HG03039 (cell line): Measurements from ENCODE around the gene MYT1.

Experiments used
- ATAC-seq: cut with Tn5 transposase; IDR thresholded peaks from one replicate; pipeline ENCODE4 v1.9.1; 2021; ENCODE audit warnings: mild to moderate bottlenecking, moderate library complexity; ENCODE audit not compliant: unreplicated experiment

Gene MYT1

GRCh38 chr20:64242797-64243475 lies 78.7 kb downstream of the MYT1 start:
- ATAC-seq: no peak

- no peak for ATAC-seq
Measured at GRCh38 chr20:64244281-64244805, 80.1 kb downstream of the MYT1 start.

DNA sequence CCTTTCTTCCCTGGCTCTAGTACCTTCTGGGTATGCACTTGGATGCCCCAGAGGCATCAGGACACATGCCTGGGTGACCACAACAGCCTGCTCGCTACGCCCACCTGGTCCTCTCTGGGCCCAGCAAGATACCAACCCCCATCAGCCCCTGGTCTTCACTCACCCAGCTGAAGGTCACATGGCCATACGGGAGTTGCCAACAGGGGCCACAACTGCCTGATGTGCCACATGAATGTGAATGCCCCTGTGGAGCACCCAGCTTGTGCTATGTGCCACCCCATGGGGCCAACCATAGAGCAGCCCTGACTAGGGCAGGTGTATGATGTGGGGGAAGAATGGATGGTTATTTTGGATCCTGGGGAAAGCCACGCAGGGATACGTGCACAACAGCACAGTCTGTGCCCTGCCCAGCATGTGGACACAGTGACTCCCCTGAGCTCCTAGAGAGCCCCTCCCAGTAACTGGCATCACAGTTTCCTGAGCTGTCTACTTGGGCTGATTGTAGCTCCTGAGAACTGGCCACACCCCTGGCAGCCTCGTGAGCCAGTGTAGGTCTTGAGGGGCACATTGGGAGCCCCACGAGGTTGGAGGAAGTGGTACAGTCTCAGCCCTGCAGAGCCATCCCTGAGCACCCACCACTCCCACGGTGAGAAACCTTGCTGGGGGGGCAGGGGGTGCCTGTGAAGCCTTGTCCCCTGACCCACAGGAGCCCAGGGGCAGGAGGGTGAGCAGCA lies 80.8 kb downstream of the MYT1 start:
- ATAC-seq: no peak

- no peak for ATAC-seq
Measured at GRCh38 chr20:64245746-64246595, 81.7 kb downstream of the MYT1 start.

DNA sequence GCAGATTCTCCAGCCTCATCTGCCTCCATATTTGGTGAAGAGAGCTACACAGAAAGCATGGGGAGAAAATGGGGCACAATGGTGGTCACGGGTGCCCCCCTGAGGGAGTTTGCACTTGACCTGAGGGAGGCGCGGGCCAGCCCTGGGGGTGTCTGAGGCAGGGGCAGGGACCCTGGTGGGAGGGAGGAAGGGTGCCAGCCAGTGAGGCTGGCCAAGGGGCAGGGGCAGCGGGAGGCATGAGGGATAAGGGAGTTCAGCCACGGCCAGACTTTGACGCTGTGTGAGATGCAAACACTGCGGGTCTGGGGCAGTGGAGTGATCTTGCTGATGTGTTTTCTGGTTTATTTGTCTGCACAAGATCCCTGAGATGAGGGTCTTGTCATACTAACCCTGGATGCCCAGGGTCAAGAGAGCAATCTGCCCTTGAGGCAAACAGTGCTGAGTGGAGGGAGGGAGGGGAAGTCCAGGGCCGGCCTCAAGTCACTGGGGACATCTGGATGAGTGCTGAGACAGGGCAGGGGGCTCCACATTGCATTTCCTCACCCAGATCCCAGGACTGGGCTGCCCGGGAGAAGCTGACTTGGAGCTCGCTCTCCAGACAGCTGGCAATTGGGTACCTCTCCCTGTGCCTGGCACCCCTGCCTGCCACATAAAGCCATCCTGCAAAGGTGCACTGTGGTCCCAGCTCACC lies 82.5 kb downstream of the MYT1 start:
- ATAC-seq: no peak

GRCh38 chr20:64247307-64247618 lies 83.0 kb downstream of the MYT1 start:
- ATAC-seq: no peak

- no peak for ATAC-seq
Measured at GRCh38 chr20:64247970-64248841, 84.0 kb downstream of the MYT1 start.

- ATAC-seq: no peak
Measured at GRCh38 chr20:64250027-64250426, 85.8 kb downstream of the MYT1 start.

DNA sequence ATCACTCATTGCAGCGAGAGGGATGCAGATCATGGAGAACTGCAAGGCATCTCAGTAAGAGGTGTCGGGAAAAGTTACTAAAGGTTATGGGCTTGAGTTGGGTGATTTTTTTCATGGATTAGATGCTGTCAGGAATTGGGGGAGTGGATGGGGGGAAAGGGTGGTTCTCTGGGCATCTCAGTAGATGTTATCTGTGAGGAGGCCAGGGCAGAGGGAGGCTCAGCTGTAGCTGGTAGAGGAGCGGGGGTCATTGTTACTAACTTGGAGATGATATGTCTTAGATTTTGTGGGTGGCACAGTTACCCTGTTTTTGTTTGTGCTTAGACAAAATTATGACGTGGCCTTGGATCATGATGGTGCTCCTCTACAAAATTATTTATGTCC lies 88.7 kb downstream of the MYT1 start:
- ATAC-seq: no peak

GRCh38 chr20:64253443-64253842 lies 89.2 kb downstream of the MYT1 start:
- ATAC-seq: no peak

- ATAC-seq: no peak
Measured at GRCh38 chr20:64254156-64254555, 89.9 kb downstream of the MYT1 start.

DNA sequence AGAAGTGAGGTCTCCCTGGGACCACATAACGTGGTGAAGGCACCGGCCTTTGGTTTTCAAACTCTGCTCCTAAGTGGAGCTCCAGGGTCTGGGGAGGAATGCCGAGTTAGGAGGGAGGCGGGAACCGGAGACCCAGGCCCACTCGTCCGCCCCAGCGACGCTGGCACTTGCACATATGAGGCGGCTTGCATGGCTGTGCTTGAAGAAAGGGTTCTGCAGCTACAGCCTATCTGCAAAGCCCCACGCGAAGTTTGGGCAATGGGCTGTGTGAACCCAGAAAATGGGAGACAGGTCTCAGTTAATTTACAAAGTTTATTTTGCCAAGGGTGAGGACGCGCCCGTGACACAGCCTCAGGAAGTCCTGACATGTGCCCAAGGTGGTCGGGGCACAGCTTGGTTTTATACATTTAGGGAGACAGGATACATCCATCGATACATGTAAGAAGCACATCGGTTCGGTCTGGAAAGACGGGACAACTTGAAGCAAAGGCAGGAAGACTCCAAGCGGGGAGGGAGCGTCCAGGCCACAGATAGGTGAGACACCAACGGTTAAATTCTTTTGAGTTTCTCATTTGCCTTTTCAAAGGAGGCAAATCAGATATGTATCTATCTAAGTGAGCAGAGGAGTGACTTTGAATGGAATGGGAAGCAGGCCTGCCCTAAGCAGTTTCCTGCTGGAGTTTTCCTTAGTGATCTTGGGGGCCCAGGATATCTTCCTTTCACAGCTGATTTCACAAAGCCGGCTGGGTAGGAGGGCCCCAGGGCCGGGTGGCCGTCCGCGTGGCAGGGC lies 90.5 kb downstream of the MYT1 start:
- ATAC-seq: no peak

- ATAC-seq: peak; percentile 73
Measured at GRCh38 chr20:64255361-64256281, 91.4 kb downstream of the MYT1 start, which contains the start of gene PCMTD2. PCMTD2 (plus strand) TSS chr20:64255748; CDS start chr20:64259966, 4,218 bp downstream.

DNA sequence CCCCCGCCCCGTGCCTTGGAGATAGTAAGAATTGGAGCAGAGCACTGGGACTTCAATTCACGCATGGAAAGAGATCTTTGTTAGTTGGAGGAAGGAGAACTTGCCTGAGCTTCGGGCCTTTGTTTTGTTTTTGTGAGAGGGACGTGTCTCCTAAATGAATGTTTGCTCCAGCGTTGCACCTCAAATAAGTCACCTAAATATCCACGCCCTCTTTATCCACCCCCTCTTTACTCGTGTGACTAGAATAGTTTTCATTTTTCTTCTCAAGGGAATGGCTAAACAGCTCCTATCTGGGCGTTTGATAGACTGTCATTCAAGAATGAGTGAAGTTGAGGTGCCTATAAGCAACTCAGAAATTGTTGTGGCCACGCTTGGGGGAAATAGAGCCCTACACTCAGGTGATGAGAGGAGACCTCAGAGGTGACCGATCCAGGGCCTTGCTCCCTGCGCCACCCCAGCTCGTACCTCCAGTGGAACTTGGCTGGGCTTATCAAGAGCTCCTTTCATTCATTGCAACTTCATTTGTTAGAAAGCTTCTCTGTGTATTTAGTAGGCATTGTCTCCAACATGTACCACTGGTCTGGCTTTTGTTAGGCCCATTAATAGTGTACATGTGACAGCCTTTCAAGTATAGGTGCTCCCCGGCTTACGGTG lies 92.2 kb downstream of the MYT1 start:
- ATAC-seq: no peak

DNA sequence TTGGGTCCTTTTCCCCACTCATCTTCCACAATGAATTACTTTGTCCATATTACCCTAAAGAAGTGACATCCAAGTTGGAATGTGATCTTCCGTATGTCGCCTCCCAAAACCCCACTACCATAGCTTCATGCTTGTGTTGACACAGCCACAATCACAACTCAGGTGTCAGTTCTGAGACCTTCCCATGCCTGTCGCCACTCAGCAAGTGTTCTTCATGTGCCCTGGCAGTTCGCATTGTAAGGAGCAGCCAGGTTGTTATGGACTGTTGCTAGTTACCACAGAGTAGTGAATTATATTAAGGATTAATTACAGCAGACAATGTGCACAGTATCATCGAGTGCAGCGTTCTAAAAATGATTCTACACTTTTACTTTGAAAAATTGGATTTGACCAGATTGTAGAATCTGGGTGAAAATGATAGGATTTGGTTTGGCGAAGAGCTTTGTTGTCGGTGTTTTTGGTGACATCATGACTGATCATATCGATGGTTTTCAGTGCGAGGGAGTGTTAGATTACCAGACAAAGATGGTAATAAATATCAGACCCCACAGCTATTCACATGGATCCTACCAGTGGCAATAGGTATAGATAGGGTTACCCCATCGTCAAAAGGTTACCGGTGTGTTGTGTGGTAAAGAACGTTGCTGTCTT lies 93.0 kb downstream of the MYT1 start:
- no peak for ATAC-seq

GRCh38 chr20:64258071-64258823 lies 94.0 kb downstream of the MYT1 start:
- ATAC-seq: no peak
